WTC11 (cell line): Measurements from ENCODE around the gene INAFM2. TPM values are rescaled to one million over a fixed set of nuclear protein-coding genes. Genes with fewer than 3 reads are reported as not detected.

Experiments
- ATAC-seq: fragments of 200-7000 bp; cut with Tn5 transposase; 2 replicates; pipeline ENCODE4 v1.10.0; 2021; ENCODE audit warnings: mild to moderate bottlenecking, moderate library complexity
- CTCF ChIA-PET: fragments of 300-600 bp; sonication (Branson Sonifier 250); formaldehyde crosslinking; loops from one replicate; lab custom pipeline; 2021; ENCODE audit warnings: antibody characterized with exemption; lab: Charles Lee
- POLR2A ChIA-PET: fragments of 350-600 bp; sonication (Branson Sonifier 250); formaldehyde crosslinking; loops from one replicate; lab custom pipeline; 2021; ENCODE audit warnings: antibody characterized with exemption; lab: Charles Lee
- DNase-seq: peaks from one replicate; pipeline ENCODE4 v3.0.0; 2021; ENCODE audit warnings: low spot score
- H3K27ac Mint-ChIP-seq: 2 replicates; pipeline ENCODE4 v1.8.0; 2021; ENCODE audit warnings: mixed read lengths
- H3K27me3 Mint-ChIP-seq: 2 replicates; pipeline ENCODE4 v1.8.0; 2021; ENCODE audit warnings: low read depth, mild to moderate bottlenecking, moderate library complexity, mixed read lengths
- H3K36me3 Mint-ChIP-seq: 2 replicates; pipeline ENCODE4 v1.8.0; 2021; ENCODE audit warnings: mixed read lengths
- H3K4me1 Mint-ChIP-seq: 2 replicates; pipeline ENCODE4 v1.8.0; 2022; ENCODE audit warnings: mixed read lengths
- H3K4me3 Mint-ChIP-seq: 2 replicates; pipeline ENCODE4 v1.8.0; 2021; ENCODE audit warnings: mild to moderate bottlenecking, moderate library complexity, mixed read lengths
- H3K9me3 Mint-ChIP-seq: 2 replicates; pipeline ENCODE4 v1.8.0; 2021; ENCODE audit warnings: mixed read lengths
- CBFB ChIP-seq: sonication (generic); formaldehyde crosslinking; IDR thresholded peaks from 2 replicates; pipeline ENCODE4 v1.8.1; 2022; ENCODE audit warnings: mild to moderate bottlenecking, low read depth, missing genetic modification reagents
- FOXJ3 ChIP-seq: sonication (generic); formaldehyde crosslinking; IDR thresholded peaks from 2 replicates; pipeline ENCODE4 v1.9.0; 2021; ENCODE audit warnings: missing genetic modification reagents, mild to moderate bottlenecking, borderline replicate concordance
- FOXP1 ChIP-seq: sonication (generic); formaldehyde crosslinking; IDR thresholded peaks from 2 replicates; pipeline ENCODE4 v1.8.0; 2022; ENCODE audit warnings: missing genetic modification reagents, mild to moderate bottlenecking, moderate library complexity, borderline replicate concordance
- GTF2I ChIP-seq: fragments of 250-450 bp; sonication (Bioruptor Pico); conservative IDR thresholded peaks from 2 replicates; pipeline ENCODE4 v1.4.0; 2021; ENCODE audit warnings: mild to moderate bottlenecking
- HMGA2 ChIP-seq: fragments of 250-450 bp; sonication (Bioruptor Pico); IDR thresholded peaks from 2 replicates; pipeline ENCODE4 v1.4.0; 2021; ENCODE audit warnings: mild to moderate bottlenecking, moderate library complexity
- KAT7 ChIP-seq: sonication (generic); formaldehyde crosslinking; IDR thresholded peaks from 2 replicates; pipeline ENCODE4 v1.8.1; 2023; ENCODE audit warnings: missing genetic modification reagents, mild to moderate bottlenecking, borderline replicate concordance
- MYBL2 ChIP-seq: sonication (generic); formaldehyde crosslinking; IDR thresholded peaks from 2 replicates; pipeline ENCODE4 v1.8.1; 2023; ENCODE audit warnings: mild to moderate bottlenecking, moderate library complexity, missing genetic modification reagents
- NFE2L1 ChIP-seq: sonication (generic); formaldehyde crosslinking; IDR thresholded peaks from 2 replicates; pipeline ENCODE4 v1.8.1; 2023; ENCODE audit warnings: missing genetic modification reagents
- RELA ChIP-seq: sonication (generic); formaldehyde crosslinking; IDR thresholded peaks from 2 replicates; pipeline ENCODE4 v1.8.1; 2022; ENCODE audit warnings: missing genetic modification reagents, mild to moderate bottlenecking, borderline replicate concordance
- RORB ChIP-seq: fragments of 250-450 bp; sonication (Bioruptor Pico); IDR thresholded peaks from 2 replicates; pipeline ENCODE4 v1.9.0; 2021; ENCODE audit warnings: mild to moderate bottlenecking
- SP1 ChIP-seq: sonication (generic); formaldehyde crosslinking; conservative IDR thresholded peaks from 2 replicates; pipeline ENCODE4 v1.8.1; 2022; ENCODE audit warnings: missing genetic modification reagents
- TCF7 ChIP-seq: sonication (generic); formaldehyde crosslinking; IDR thresholded peaks from 2 replicates; pipeline ENCODE4 v1.8.0; 2022; ENCODE audit warnings: mild to moderate bottlenecking, low read depth, missing genetic modification reagents, moderate library complexity
- ZBTB21 ChIP-seq: sonication (generic); formaldehyde crosslinking; IDR thresholded peaks from 2 replicates; pipeline ENCODE4 v1.8.1; 2023; ENCODE audit warnings: mild to moderate bottlenecking, missing genetic modification reagents, borderline replicate concordance
- ZNF263 ChIP-seq: sonication (generic); formaldehyde crosslinking; IDR thresholded peaks from 2 replicates; pipeline ENCODE4 v1.8.1; 2022; ENCODE audit warnings: low read depth, mild to moderate bottlenecking, moderate library complexity, missing genetic modification reagents
- total RNA-seq: library from RNA; stranded (reverse); gene quantifications from 3 replicates; pipeline ENCODE4 v1.2.3, GENCODE V29; 2021
- TF ChIP-seq, protein P1 (sequence below): sonication (generic); formaldehyde crosslinking; IDR thresholded peaks from 2 replicates; pipeline ENCODE4 v1.8.0; 2022; ENCODE audit warnings: mild to moderate bottlenecking, missing genetic modification reagents
- TF ChIP-seq, protein P2 (sequence below): sonication (generic); formaldehyde crosslinking; IDR thresholded peaks from 2 replicates; pipeline ENCODE4 v1.8.1; 2022; ENCODE audit warnings: low read depth, mild to moderate bottlenecking, moderate library complexity, missing genetic modification reagents, borderline replicate concordance
- TF ChIP-seq, protein P3 (sequence below): sonication (generic); formaldehyde crosslinking; conservative IDR thresholded peaks from 2 replicates; pipeline ENCODE4 v1.8.1; 2022; ENCODE audit warnings: mild to moderate bottlenecking, missing genetic modification reagents
- TF ChIP-seq, protein P4 (sequence below): fragments of 250-450 bp; sonication (Bioruptor Pico); IDR thresholded peaks from 2 replicates; pipeline ENCODE4 v1.8.0; 2021; ENCODE audit warnings: mild to moderate bottlenecking
- TF ChIP-seq, protein P5 (sequence below): sonication (generic); formaldehyde crosslinking; IDR thresholded peaks from 2 replicates; pipeline ENCODE4 v1.8.1; 2023; ENCODE audit warnings: mild to moderate bottlenecking, missing genetic modification reagents, moderate library complexity
- TF ChIP-seq, protein P6 (sequence below): sonication (generic); formaldehyde crosslinking; IDR thresholded peaks from 2 replicates; pipeline ENCODE4 v1.8.1; 2022; ENCODE audit warnings: mild to moderate bottlenecking, missing genetic modification reagents, moderate library complexity, borderline replicate concordance

The INAFM2 gene
- total RNA-seq, 1 experiment from 2014 or later = 34.2 TPM

DNA sequence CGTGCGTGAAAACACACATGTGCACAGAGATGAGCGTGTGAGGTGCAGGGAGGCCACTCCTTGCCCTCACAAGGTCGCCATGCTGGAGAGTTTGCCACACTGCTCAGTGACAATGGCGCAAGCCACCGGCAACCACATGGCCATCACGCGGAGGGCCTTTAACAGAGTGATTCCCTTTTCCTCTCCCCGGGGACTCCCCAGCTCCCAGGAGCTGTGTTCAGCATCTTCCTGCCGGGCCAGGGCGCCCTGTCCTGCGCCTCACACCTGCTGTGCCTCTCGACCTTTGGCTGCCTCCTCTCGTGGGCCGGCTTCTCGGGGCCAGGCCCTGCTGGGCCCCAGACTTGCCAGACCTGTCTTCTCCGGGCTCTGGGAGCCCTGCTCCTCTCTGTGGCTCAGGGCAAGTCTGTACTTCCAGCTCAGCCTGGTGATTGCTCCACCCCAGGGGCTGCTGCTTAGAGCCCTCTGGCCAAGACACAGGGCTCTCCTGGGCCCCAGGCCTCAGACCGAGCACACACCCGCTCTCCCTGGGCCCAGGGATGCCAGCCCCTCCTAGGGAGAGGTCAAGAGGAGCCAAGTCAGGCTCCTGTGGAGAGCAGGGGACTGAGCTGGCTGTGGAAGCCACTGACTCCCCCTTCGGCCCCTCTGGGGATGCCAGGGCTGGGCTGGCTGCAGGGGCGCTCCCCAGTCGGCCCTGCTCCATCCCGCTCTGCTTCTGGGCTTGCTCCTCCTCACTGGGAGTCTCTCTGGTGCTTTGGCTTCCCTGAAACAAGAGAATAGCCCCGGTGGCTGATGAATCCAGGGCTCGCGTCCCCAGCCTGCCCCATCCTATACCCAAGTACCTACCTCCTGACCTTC, 11.7 kb downstream of the INAFM2 start:
- Mint-ChIP-seq H3K27ac (no peak overlapping the region), H3K27me3 (peaks cover 5% of the 10 kb centered on the region), H3K4me1 (peaks cover 41% of the 10 kb centered on the region), H3K36me3 (0 out of 2 replicates have a peak, but pooled peaks cover 3% of the 10 kb centered on the region)
- no peak for DNase-seq
- no peak for ATAC-seq
- POLR2A ChIA-PET = no interaction called here
- TF ChIP-seq ZBTB21 = no peak
- no peak for TF ChIP-seq ZNF263
- TF ChIP-seq FOXP1 (CRISPR knock-in tag) = no peak
- TF ChIP-seq NFE2L1 (CRISPR knock-in tag) = no peak
- TF ChIP-seq, protein P1, sequence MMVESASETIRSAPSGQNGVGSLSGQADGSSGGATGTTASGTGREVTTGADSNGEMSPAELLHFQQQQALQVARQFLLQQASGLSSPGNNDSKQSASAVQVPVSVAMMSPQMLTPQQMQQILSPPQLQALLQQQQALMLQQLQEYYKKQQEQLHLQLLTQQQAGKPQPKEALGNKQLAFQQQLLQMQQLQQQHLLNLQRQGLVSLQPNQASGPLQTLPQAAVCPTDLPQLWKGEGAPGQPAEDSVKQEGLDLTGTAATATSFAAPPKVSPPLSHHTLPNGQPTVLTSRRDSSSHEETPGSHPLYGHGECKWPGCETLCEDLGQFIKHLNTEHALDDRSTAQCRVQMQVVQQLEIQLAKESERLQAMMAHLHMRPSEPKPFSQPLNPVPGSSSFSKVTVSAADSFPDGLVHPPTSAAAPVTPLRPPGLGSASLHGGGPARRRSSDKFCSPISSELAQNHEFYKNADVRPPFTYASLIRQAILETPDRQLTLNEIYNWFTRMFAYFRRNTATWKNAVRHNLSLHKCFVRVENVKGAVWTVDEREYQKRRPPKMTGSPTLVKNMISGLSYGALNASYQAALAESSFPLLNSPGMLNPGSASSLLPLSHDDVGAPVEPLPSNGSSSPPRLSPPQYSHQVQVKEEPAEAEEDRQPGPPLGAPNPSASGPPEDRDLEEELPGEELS (CRISPR knock-in tag) = no peak
- TF ChIP-seq TCF7 (CRISPR knock-in tag) = no peak
- no peak for TF ChIP-seq GTF2I
- no peak for TF ChIP-seq KAT7
- no peak for TF ChIP-seq FOXJ3 (CRISPR knock-in tag)
- no peak for TF ChIP-seq RELA (CRISPR knock-in tag)
- TF ChIP-seq, protein P2, sequence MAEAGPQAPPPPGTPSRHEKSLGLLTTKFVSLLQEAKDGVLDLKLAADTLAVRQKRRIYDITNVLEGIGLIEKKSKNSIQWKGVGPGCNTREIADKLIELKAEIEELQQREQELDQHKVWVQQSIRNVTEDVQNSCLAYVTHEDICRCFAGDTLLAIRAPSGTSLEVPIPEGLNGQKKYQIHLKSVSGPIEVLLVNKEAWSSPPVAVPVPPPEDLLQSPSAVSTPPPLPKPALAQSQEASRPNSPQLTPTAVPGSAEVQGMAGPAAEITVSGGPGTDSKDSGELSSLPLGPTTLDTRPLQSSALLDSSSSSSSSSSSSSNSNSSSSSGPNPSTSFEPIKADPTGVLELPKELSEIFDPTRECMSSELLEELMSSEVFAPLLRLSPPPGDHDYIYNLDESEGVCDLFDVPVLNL (CRISPR knock-in tag) = no peak
- TF ChIP-seq CBFB = no peak
- TF ChIP-seq, protein P3, sequence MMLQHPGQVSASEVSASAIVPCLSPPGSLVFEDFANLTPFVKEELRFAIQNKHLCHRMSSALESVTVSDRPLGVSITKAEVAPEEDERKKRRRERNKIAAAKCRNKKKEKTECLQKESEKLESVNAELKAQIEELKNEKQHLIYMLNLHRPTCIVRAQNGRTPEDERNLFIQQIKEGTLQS (CRISPR knock-in tag) = no peak
- no peak for TF ChIP-seq RORB (CRISPR knock-in tag)
- TF ChIP-seq, protein P4, sequence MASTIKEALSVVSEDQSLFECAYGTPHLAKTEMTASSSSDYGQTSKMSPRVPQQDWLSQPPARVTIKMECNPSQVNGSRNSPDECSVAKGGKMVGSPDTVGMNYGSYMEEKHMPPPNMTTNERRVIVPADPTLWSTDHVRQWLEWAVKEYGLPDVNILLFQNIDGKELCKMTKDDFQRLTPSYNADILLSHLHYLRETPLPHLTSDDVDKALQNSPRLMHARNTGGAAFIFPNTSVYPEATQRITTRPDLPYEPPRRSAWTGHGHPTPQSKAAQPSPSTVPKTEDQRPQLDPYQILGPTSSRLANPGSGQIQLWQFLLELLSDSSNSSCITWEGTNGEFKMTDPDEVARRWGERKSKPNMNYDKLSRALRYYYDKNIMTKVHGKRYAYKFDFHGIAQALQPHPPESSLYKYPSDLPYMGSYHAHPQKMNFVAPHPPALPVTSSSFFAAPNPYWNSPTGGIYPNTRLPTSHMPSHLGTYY = no peak
- TF ChIP-seq HMGA2 (CRISPR knock-in tag) = no peak
- TF ChIP-seq MYBL2 = no peak
- TF ChIP-seq, protein P5, sequence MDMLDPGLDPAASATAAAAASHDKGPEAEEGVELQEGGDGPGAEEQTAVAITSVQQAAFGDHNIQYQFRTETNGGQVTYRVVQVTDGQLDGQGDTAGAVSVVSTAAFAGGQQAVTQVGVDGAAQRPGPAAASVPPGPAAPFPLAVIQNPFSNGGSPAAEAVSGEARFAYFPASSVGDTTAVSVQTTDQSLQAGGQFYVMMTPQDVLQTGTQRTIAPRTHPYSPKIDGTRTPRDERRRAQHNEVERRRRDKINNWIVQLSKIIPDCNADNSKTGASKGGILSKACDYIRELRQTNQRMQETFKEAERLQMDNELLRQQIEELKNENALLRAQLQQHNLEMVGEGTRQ (CRISPR knock-in tag) = no peak
- TF ChIP-seq, all 79 proteins: peak for 0
- H3K9me3 Mint-ChIP-seq = no peaks in the 10 kb centered on the region
- no peak overlapping the region for H3K4me3 Mint-ChIP-seq
- CTCF ChIA-PET = interaction anchor here (0.9 to 9.6 kb wide), 13 partner anchors 7 to 117 kb away, joined by 3 to 264 read pairs (median 73); partner anchors contain the start of genes BAHD1, INAFM2 and PLCB2

DNA sequence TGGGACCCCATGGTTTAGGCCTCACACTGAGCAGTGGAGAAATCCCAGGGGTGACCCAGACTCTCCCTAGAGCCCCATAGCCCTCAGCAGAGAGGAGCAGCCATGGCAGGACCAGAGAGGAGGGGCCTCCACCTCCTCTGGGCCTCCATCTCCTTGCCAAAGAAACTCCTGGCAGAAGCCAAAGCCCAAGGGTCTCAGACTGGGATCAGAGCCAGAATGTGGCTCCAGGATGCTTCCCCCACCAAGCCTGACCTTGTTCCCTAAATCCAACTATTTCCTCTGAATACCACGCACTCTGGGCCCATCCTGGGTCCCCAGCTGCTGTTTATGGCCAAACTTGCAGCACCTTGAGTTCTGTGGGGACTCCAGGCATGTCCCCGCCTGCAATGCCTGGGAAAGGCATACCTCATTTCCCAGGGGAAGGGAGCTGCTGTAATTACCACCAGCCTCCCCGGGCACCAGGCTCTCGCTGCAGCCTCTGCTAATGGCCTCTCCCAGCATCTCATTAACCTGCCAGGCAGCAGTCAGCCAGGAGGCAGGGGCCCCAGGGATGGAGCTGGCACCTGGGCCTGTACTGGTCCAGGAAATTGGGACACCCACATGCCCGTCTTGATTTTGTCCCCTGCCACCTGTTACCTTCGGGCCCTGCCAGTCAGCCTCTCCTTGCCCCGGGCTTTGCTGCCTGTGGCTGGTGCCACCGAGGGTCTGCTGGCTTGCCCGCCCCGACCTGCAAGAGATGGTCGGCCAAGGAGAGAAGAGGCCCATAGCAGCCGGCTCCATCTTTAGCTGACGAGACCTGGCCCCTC, 12.6 kb downstream of the INAFM2 start:
- Mint-ChIP-seq H3K9me3 (no peaks in the 10 kb centered on the region), H3K27me3 (peaks cover 5% of the 10 kb centered on the region), H3K27ac (no peak overlapping the region), H3K4me1 (peaks cover 40% of the 10 kb centered on the region), H3K4me3 (no peak overlapping the region), H3K36me3 (no peaks in the 10 kb centered on the region)
- ChIA-PET POLR2A (interaction anchor here (1.6 to 2.8 kb wide), 2 partner anchors 8 to 13 kb away, joined by 6 to 10 read pairs; partner anchors contain the start of gene INAFM2), CTCF (interaction anchor here (0.8 to 9.6 kb wide), 35 partner anchors 8 to 558 kb away, joined by 3 to 264 read pairs (median 15); partner anchors contain the start of genes BAHD1, DISP2, INAFM2 and IVD)
- ATAC-seq (no peak), DNase-seq (no peak)
- TF ChIP-seq, protein P6, sequence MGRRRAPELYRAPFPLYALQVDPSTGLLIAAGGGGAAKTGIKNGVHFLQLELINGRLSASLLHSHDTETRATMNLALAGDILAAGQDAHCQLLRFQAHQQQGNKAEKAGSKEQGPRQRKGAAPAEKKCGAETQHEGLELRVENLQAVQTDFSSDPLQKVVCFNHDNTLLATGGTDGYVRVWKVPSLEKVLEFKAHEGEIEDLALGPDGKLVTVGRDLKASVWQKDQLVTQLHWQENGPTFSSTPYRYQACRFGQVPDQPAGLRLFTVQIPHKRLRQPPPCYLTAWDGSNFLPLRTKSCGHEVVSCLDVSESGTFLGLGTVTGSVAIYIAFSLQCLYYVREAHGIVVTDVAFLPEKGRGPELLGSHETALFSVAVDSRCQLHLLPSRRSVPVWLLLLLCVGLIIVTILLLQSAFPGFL (CRISPR knock-in tag) = no peak
- no peak for TF ChIP-seq SP1
